Endodermal cell (in vitro differentiated cells): ENCODE measurements around the gene CELF4. TPM values are rescaled to one million over a fixed set of nuclear protein-coding genes. Genes with fewer than 3 reads are reported as not detected.

Source experiments
- DNase-seq: peaks from one replicate; pipeline ENCODE4 v3.0.0-alpha.2; 2017
- H3K27ac ChIP-seq: 2 replicates; pipeline ENCODE4 v1.5.1; 2013; ENCODE audit warnings: mild to moderate bottlenecking, low read depth, low read length, moderate library complexity
- H3K27me3 ChIP-seq: 2 replicates; pipeline ENCODE4 v1.6.1; 2013; ENCODE audit warnings: mild to moderate bottlenecking, low read length, moderate library complexity; ENCODE audit not compliant: insufficient read depth, control insufficient read depth, poor library complexity, severe bottlenecking
- H3K36me3 ChIP-seq: 2 replicates; pipeline ENCODE4 v1.7.0; 2013; ENCODE audit warnings: mild to moderate bottlenecking, low read length, moderate library complexity; ENCODE audit not compliant: control insufficient read depth, insufficient read depth
- H3K4me1 ChIP-seq: one replicate; pipeline ENCODE4 v1.7.0; 2013; ENCODE audit warnings: low read length; ENCODE audit not compliant: control insufficient read depth, insufficient read depth
- H3K4me3 ChIP-seq: 2 replicates; pipeline ENCODE4 v1.5.1; 2013; ENCODE audit warnings: mild to moderate bottlenecking, low read length, moderate library complexity
- H3K9ac ChIP-seq: 2 replicates; pipeline ENCODE4 v1.6.1; 2013; ENCODE audit warnings: mild to moderate bottlenecking, low read length, moderate library complexity; ENCODE audit not compliant: poor library complexity, severe bottlenecking; ENCODE audit errors: extremely low read depth
- H3K9me3 ChIP-seq: 2 replicates; pipeline ENCODE4 v1.6.1; 2013; ENCODE audit warnings: mild to moderate bottlenecking, low read length, moderate library complexity; ENCODE audit not compliant: control insufficient read depth
- H3K27ac Mint-ChIP-seq: 2 replicates; pipeline ENCODE4 v1.8.0; 2020; ENCODE audit warnings: mixed read lengths
- H3K27me3 Mint-ChIP-seq: 2 replicates; pipeline ENCODE4 v1.8.0; 2021; ENCODE audit warnings: mild to moderate bottlenecking, mixed read lengths; ENCODE audit not compliant: insufficient read depth
- H3K36me3 Mint-ChIP-seq: 2 replicates; pipeline ENCODE4 v1.8.0; 2020; ENCODE audit warnings: low read depth, mixed read lengths
- H3K4me1 Mint-ChIP-seq: 2 replicates; pipeline ENCODE4 v1.8.0; 2020; ENCODE audit warnings: mixed read lengths
- H3K4me3 Mint-ChIP-seq: 2 replicates; pipeline ENCODE4 v1.8.0; 2020; ENCODE audit warnings: mild to moderate bottlenecking, moderate library complexity, mixed read lengths
- H3K9me3 Mint-ChIP-seq: 2 replicates; pipeline ENCODE4 v1.8.0; 2020; ENCODE audit warnings: mild to moderate bottlenecking, mixed read lengths
- WGBS, 2 experiments: methylation state at CpG; one replicate each; pipeline versions ENCODE4 v1.1.5 to v1.1.7; 2013; ENCODE audit warnings: missing lambda C conversion rate in 2 of 2, mixed read lengths in 1 of 2; ENCODE audit not compliant: insufficient coverage in 1 of 2, insufficient read length in 1 of 2; 5-methylcytosine and 5-hydroxymethylcytosine counted together
- total RNA-seq, 2 donors: library from RNA; stranded (reverse); fragmentation: NEBNext Ultra II Directional in 1 of 2; extraction: Animal tissue kit (Norgen Biotek cat#: 25700) in 1 of 2; gene quantifications; 2 replicates in 1 of 2; 3 replicates in 1 of 2; pipeline ENCODE4 v1.2.1, GENCODE V29; 2021
- TF ChIP-seq, protein P1 (sequence below): fragments of 200-600 bp; sonication (generic); conservative IDR thresholded peaks from 2 replicates; pipeline ENCODE4 v1.5.0; 2021; ENCODE audit warnings: antibody characterized with exemption, mild to moderate bottlenecking

The CELF4 gene
- total RNA-seq, 2 donors from 2014 or later: 5.7 to 6.7 TPM

DNA sequence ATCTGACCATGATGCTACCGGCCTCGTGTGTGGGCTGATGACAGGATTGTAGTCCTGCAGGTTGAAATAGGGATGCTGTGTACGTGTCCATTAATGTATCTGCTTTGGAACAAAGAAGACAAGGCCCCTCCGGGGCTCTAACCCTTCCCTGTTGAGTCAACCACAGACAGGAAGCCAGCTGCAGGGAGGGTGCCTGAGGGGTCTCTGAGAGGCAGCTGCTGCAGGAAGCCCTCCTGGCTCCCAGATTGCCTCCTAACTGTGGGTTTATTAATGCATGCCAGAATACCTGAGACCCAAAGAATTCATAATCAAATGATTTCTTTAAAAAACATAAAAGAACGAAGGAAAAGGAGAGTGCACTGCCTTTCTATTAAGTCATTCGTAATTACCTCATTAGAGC is 140.4 kb downstream of the CELF4 start:
- WGBS, 2 experiments: 88% methylated on average over 3 to 6 of the region's 6 CpGs
- no peaks in the 10 kb centered on the region for H3K9me3 Mint-ChIP-seq
- H3K27me3 Mint-ChIP-seq: peaks cover 2% of the 10 kb centered on the region
- no peak overlapping the region for H3K27ac Mint-ChIP-seq
- no peak overlapping the region for H3K4me3 Mint-ChIP-seq
- peaks cover 3% of the 10 kb centered on the region for H3K4me1 ChIP-seq
- no peaks in the 10 kb centered on the region for H3K36me3 Mint-ChIP-seq
- no peaks in the 10 kb centered on the region for H3K27me3 ChIP-seq
- no peak for DNase-seq
- peaks cover 12% of the 10 kb centered on the region for H3K4me1 Mint-ChIP-seq
- TF ChIP-seq, protein P1, sequence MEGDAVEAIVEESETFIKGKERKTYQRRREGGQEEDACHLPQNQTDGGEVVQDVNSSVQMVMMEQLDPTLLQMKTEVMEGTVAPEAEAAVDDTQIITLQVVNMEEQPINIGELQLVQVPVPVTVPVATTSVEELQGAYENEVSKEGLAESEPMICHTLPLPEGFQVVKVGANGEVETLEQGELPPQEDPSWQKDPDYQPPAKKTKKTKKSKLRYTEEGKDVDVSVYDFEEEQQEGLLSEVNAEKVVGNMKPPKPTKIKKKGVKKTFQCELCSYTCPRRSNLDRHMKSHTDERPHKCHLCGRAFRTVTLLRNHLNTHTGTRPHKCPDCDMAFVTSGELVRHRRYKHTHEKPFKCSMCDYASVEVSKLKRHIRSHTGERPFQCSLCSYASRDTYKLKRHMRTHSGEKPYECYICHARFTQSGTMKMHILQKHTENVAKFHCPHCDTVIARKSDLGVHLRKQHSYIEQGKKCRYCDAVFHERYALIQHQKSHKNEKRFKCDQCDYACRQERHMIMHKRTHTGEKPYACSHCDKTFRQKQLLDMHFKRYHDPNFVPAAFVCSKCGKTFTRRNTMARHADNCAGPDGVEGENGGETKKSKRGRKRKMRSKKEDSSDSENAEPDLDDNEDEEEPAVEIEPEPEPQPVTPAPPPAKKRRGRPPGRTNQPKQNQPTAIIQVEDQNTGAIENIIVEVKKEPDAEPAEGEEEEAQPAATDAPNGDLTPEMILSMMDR: no peak
- no peak overlapping the region for H3K27ac ChIP-seq
- H3K9ac ChIP-seq: no peak overlapping the region
- no peaks in the 10 kb centered on the region for H3K36me3 ChIP-seq
- no peaks in the 10 kb centered on the region for H3K9me3 ChIP-seq
- H3K4me3 ChIP-seq: no peak overlapping the region

DNA sequence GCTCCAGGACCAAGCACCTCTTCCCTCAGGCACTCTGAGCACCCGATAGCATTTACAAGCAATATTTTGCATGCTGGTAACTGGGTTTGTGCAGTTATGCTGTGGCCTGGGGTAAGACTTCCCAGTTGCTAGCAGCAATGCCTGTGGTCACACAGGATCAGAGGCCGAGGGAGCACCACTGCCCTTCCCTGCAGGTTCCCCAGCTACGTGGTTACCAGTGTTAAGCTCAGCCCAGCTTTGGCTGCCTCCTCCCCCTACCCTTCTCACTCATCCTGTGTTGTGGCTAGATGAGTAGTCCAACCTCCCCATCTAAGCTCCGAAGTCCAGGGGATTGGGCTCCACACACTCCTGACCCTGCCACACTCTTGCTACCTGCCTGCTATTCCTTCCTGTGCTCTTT is 141.1 kb downstream of the CELF4 start:
- H3K4me3 ChIP-seq: no peak overlapping the region
- 80 to 86% methylated on average over 1 to 4 of the region's 4 CpGs for WGBS, 2 experiments
- no peak overlapping the region for H3K9ac ChIP-seq
- H3K27ac ChIP-seq: no peak overlapping the region
- TF ChIP-seq, protein P1: no peak
- Mint-ChIP-seq H3K4me3 (no peak overlapping the region), H3K27me3 (peaks cover 2% of the 10 kb centered on the region), H3K36me3 (no peaks in the 10 kb centered on the region), H3K9me3 (no peaks in the 10 kb centered on the region), H3K27ac (no peak overlapping the region), H3K4me1 (peaks cover 12% of the 10 kb centered on the region)
- no peak for DNase-seq
- H3K9me3 ChIP-seq: no peaks in the 10 kb centered on the region
- no peaks in the 10 kb centered on the region for H3K27me3 ChIP-seq
- peaks cover 3% of the 10 kb centered on the region for H3K4me1 ChIP-seq
- H3K36me3 ChIP-seq: no peaks in the 10 kb centered on the region

DNA sequence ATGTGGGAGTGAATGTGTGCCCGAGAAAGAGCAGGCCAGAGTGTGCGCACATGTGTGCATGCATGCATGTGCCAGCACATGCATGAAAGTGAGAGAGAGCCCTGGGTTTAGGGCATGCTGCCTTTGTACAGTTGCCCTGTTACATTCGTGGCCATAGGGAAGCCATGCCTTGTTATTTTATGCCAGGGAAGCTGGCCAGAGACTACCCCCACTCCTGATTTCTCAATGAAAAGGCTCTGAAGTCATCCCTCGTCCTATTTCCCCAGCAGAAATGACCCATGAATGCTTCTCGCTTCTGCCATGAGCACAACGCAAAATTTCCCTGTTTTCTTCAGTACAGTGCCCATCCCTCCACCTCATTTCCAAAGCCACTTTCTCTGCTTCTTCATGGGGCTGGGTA is 143.0 kb downstream of the CELF4 start:
- H3K9me3 ChIP-seq: no peaks in the 10 kb centered on the region
- Mint-ChIP-seq H3K36me3 (no peaks in the 10 kb centered on the region), H3K9me3 (no peaks in the 10 kb centered on the region), H3K4me3 (no peak overlapping the region), H3K27me3 (peaks cover 3% of the 10 kb centered on the region), H3K4me1 (peaks cover 12% of the 10 kb centered on the region), H3K27ac (no peak overlapping the region)
- 89% methylated on average over 4 to 6 of the region's 6 CpGs for WGBS, 2 experiments
- no peak overlapping the region for H3K27ac ChIP-seq
- no peaks in the 10 kb centered on the region for H3K36me3 ChIP-seq
- H3K4me3 ChIP-seq: no peak overlapping the region
- H3K27me3 ChIP-seq: no peaks in the 10 kb centered on the region
- no peak overlapping the region for H3K9ac ChIP-seq
- TF ChIP-seq, protein P1: no peak
- no peak for DNase-seq
- peaks cover 3% of the 10 kb centered on the region for H3K4me1 ChIP-seq
